22Rv1 (cell line): Measurements from ENCODE around the gene ASPSCR1.
"Not testable (repeated sequence)": the region's sequence is repeated elsewhere in the genome, so short reads cannot be mapped to it uniquely, and the experiment has no call there.

ENCODE experiments used
- ZFX ChIP-seq: fragments of 450-650 bp; IDR thresholded peaks from 2 replicates; pipeline ENCODE4 v1.6.1; 2017; ENCODE audit warnings: antibody characterized with exemption, borderline replicate concordance
- TF ChIP-seq, protein P1 (sequence below): fragments of 450-650 bp; IDR thresholded peaks from 2 replicates; pipeline ENCODE4 v1.5.1; 2017; ENCODE audit warnings: mild to moderate bottlenecking

DNA sequence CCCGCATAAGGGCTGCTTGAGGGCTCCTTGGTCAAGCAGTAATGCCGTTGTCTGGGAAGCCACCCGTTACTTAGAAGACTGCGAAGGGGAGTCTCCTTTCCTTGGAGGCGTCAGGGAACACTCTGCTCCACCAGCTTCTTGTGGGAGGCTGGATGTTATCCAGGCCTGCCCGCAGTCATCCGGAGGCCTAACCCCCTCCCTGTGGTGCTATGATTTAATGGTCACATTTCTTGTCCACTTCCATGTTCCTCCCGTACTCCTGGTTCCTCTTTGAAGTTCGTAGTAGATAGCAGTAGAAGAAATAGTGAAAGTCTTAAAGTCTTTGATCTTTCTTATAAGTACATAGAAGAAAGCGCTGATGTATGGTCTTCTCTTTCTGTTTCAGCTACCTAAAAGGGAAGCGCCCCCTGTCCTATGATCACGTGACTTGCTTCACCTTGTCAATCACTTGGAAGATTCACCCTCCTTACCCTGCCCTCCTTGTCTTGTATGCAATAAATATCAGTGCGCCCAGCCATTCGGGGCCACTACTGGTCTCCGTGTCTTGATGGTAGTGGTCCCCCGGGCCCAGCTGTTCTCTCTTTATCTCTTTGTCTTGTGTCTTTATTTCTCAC, 61.5 kb downstream of the ASPSCR1 start:
- TF ChIP-seq, protein P1, sequence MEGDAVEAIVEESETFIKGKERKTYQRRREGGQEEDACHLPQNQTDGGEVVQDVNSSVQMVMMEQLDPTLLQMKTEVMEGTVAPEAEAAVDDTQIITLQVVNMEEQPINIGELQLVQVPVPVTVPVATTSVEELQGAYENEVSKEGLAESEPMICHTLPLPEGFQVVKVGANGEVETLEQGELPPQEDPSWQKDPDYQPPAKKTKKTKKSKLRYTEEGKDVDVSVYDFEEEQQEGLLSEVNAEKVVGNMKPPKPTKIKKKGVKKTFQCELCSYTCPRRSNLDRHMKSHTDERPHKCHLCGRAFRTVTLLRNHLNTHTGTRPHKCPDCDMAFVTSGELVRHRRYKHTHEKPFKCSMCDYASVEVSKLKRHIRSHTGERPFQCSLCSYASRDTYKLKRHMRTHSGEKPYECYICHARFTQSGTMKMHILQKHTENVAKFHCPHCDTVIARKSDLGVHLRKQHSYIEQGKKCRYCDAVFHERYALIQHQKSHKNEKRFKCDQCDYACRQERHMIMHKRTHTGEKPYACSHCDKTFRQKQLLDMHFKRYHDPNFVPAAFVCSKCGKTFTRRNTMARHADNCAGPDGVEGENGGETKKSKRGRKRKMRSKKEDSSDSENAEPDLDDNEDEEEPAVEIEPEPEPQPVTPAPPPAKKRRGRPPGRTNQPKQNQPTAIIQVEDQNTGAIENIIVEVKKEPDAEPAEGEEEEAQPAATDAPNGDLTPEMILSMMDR = not testable (repeated sequence)
- TF ChIP-seq ZFX = not testable (repeated sequence)
